ENCODE data around the gene ARSH.
"Not testable (repeated sequence)": the region's sequence is repeated elsewhere in the genome, so short reads cannot be mapped to it uniquely, and the experiment has no call there.

The ARSH gene, protein sequence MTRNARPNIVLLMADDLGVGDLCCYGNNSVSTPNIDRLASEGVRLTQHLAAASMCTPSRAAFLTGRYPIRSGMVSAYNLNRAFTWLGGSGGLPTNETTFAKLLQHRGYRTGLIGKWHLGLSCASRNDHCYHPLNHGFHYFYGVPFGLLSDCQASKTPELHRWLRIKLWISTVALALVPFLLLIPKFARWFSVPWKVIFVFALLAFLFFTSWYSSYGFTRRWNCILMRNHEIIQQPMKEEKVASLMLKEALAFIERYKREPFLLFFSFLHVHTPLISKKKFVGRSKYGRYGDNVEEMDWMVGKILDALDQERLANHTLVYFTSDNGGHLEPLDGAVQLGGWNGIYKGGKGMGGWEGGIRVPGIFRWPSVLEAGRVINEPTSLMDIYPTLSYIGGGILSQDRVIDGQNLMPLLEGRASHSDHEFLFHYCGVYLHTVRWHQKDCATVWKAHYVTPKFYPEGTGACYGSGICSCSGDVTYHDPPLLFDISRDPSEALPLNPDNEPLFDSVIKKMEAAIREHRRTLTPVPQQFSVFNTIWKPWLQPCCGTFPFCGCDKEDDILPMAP

DNA sequence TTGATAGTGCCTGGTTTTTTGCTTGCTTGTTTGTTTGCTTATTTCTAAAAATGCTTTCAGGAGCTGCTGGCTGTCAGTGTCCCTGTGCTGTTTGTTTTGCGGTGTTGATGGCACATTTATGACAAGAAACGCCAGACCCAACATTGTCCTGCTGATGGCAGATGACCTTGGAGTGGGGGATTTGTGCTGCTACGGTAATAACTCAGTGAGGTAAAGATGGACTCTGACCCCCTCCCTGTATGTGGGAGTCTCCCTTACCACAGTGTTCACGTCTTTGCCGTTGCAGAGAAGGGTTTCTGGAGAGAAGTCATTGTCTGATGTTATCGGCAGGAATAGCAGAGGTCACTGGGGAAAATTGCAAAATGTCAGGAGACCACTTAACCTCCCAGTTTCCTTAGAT is at the start of gene ARSH:
TSS of gene ARSH (plus strand) at position 52 of the 400 bp plus-strand sequence. CDS start at position 119, 67 bp downstream.
- no peak for DNase-seq

DNA sequence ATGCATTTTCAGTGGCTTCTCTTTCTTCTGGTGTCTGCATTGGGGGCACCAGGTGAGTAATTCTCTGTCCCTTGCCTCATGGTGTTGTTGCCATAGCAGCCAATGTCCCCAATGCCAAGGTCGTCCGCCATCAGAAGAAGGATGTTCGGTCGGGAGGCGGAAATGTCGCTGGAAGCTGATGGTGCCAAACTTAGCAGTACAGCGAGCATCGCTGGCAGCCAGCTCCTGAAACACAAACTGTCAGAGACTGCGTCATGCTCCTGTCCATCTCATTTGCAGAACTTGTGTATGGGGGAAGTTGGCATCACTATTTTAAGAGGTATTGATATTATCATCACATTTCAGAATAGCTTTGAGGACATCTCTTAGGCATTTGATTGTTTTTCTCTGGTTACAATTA is 48.1 kb upstream of the ARSH start:
- DNase-seq: no peak

DNA sequence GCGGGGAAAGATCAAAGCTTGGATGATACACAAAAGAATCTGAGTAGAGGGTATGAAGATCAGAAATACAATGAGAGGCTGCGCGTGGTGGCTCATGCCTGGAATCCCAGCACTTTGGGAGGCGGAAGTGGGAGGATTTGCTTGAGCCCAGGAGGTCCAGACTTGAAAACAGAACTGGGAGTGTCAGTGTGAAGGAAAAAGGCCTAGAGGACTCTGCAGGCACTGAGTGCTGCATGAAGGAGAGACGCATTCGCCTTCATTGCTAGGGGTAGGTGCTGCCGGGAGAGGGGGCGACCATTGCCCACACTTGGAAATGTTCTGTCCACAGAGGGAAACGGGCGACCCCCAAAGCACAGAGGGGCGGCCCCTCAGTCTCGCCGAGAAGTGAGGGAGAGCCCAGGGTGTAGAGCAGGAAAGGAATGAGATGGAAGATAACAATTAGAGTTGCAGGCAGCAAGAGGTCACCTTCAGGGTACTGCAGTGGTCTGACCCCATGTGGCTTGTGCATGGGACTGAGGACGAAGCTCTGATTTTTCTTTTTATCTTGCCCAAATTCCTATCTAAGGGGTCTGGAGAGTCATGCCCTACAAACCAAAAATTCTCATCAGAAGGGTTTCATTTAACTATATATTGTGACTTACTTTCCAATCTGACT is 45.4 kb upstream of the ARSH start:
- no peak for DNase-seq

DNA sequence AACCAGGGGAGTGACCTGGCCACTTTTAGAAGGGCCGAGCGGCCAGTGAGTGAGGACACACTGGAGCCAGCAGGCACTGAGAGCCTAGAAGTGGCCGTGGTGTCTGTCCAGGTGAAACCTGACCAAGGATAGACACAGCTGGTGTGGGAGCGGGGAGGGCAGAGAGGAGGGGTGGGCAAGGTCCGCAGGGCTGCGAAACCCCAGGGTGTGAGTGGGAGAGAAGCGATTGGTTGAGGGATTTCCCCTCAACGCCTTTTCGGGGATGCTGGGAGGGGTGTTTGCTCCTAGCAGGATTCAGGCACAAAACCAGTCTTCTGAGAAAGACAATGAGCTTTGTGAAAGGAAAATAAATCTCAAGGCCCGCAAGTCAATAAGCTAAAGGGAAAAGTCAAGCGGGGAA is 44.0 kb upstream of the ARSH start:
- DNase-seq: no peak

DNA sequence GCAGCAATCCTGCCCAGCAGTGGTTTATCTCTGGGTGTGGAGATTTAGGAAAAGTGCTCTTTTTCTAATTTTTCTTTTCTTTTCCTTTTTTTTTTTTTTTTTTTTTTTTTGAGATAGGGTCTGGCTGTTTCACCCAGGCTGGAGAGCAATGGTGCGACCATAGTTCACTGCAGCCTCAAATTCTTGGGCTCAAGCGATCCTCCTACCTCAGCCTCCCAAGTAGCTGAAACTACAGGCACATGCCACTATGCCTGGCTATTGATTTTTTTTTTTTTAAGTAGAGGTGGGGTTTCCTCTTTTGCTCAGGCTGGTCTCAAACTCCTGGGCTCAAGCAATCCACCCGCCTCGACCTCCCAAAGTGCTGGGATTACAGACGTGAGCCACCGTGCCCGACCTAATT is 42.9 kb upstream of the ARSH start:
- DNase-seq: not testable (repeated sequence)

DNA sequence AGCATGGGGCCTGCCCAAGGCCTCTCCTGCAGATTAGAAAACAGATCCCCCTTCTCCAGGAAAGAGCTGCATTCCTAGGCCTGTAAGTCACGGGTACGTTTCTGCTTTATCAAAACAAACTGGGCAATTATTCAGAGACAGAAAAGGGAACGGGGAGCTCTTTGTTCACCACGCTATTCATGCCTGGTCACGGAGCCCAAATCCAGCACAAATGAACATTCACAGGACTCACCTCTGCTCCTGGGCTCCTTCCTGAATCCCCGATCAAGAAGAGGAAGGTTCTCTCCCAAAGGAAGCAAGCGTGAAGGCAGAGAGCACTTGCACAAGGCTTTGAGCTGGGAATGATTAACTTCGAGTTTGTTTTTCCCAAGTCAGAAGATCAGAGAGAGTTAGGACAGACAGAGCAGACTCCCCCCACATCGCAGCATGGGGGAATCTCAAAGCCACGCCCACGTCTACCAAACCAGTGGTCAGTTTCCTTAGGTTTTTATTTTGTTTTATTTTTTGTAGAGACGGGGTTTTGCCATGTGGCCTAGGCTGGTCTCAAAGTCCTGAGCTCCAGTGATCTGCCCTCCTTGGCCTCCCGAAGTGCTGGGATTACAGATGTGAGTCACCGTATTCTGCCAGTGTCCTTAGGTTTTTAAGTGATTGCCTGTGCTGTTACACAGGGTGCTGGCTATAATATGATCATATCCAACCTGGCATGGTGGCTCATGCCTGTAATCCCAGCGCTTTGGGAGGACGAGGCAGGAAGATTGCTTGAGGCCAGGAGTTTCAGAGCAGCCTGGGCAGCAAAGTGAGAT is 42.2 kb upstream of the ARSH start:
- not testable (repeated sequence) for DNase-seq

DNA sequence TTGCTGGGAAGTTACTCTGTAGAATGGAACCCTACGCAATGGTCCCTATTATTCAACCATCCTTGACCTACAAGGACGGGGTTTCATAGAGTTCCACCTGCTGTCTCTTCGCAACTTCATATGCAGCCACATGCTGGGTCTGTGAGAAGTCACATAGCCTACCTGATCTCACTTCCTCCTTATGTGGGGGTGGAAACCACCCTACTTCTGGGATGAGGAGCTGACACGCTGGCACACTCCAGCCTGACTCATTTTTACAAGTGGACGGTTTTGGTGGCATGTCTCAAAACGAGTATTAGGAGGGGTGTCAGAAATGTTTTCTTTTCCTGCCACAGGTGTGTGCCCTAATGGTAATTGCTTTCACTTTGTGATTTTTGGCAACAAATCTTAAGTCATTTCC is 40.4 kb upstream of the ARSH start:
- no peak for DNase-seq

DNA sequence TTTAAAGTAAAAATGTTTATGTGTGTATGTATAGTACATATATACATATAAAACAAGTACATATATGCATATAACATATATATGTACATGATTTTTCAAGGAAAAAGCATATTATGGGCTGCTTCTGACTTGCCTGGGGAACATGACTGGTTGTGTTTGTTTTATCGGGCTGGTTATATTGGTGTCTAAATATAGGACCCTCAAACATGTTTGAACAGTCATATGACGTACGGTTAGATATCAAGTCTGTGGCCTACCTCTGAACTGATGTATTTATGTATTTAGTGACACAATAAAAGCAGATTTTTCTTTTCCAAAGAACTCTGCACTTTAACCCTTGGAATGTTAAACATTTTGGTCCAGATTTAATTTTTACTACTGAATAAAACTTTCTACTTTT is 39.3 kb upstream of the ARSH start:
- DNase-seq: no peak

DNA sequence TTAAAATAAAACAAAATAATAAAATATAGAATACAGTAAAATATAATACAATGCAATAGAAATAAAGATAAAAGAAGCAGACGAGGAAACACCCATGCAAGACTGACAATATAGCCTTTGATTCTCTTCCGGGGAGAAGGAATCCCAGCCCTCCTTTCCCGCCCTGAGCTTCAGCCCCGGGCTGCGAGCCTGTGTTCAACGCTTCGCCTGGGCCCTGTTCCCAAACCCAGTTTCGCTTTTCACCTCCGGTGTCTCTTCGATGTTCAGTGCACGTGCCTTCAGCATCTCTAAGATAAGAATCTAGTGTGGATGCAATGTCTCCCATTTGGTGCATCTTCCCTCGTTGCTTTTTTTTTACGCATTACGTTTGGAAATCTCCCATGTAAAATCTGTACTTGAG is 38.8 kb upstream of the ARSH start:
- no peak for DNase-seq

DNA sequence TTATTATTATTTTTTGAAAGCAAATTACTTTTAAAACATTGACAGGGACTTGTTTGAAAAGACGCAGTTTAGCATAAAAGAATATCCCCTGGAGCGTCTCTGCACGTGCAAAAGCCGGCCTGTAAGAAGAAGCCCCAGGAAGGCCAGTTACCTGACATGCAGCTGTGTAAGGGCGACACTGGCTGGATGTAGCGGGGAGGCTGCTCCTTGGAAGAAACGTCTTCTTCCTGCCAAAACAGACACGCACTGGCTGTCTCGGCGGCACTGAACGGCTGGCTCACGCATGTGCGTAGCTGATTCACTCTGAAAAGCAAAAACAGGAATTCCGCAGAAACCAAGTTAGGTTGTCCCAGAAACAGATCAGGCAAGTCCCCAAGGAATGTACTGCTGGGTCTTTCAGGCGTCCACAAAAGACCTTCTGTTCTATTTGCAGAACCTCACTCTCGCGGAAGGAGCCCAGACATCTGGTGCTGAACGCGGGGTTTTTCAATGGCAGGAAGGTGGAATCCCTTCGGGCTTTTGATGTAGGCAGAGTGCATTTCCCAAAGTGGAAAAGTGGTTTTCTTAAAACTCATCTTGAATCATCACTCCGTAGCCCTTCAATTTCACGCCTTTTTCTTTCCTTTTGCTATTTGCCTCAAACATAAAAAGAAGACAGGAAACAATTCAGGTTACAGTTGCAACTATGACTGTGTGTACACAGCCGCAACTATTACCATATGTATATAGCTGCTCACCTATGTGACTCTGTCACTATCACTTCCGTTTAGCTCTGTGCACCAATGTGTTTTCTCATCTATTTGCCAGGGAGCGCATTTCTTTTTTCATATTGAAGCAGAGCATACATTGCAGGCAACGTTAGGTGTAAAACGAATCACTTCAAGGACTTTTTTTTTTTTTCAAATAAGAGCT is 38.1 kb upstream of the ARSH start:
- no peak for DNase-seq

DNA sequence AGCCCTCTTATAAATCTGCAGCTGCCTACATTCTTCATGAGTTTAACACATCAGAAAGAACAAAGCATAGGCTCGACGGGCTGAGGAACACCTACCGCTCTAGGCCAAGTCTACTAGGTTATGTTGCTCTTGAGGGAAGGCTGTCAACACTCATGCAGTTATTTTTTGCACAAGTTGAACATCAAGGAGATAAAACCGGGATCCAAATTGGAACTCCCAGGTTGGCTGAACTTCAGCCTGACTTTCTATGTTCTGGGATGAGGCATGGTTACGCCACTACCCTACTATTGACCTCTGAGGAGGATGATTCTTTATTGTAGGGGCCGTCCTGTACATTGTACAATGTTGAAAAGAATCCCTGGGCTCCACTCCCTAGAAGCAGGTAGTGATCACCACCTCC is 37.3 kb upstream of the ARSH start:
- no peak for DNase-seq

DNA sequence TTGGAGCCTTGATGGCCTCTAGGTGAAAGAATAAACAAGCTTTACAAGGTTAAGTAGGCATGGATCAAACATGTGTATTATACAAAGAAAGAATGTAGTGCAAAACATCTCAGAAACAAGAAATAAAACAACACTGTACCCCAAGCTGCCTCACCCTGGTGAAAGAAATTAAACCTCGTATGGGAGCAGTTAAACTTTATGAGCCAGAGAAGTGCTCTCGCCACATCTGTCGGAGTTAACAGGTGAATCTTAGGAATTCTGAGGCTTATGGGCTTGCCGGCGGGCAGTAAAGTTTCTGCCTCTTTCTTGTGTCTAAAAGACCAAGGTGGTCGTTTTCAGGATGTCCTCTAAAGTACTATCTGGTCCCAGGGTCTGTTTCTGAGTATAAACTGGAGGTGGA is 34.0 kb upstream of the ARSH start:
- DNase-seq: no peak

DNA sequence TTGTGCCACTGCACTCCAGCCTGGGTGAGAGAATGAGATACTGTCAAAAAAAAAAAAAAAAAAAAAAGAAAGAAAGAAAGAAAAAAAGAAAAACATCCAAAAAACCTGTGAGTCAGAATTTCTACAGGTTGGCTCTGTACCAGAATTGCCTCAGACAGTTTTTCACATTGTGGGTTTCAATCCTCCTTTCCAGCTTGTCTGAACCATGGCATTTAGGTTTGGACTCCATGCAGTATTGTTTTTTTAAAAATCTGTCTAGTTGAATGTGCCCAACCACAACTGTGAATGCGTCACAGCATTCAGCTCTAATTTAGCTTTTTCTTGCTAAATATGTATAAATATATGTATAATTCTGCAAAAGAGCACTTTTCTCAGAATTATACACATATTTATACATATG is 31.4 kb upstream of the ARSH start:
- DNase-seq: no peak

DNA sequence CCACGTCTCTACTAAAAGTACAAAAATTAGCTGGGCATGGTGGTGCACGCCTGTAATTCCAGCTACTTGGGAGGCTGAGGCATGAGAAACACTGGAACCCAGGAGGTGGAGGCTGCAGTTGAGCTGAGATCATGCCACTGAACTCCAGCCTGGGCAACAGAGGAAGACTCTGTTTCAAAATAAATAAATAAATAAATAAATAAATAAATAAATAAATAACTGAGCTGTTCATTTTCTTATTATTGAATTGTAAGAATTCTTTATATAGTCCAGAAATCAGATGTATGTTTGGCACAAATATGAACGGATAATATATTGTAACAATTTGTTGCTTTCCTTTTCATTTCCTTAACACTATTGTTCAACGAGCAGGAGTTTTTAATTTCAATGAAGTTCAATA is 27.7 kb upstream of the ARSH start:
- DNase-seq: not testable (repeated sequence)

DNA sequence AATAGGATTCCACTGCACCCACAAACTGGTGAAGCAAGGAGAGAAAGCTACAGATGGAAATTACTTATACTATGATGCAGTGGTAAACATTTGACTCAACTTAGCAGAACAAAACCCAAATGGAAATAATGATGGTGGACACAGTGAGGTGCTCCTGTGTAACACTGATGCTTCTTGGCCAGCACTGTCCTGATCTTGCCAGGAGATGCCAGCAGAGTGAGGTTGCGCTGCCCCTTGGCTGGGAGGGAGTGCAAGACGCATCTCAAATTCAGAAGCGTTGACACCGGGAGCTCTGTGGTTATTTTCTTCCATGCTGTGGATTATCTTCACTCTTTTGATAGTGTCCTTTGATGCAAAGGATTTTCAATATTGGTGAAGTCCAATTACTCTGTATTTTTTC is 22.0 kb upstream of the ARSH start:
- DNase-seq: no peak

DNA sequence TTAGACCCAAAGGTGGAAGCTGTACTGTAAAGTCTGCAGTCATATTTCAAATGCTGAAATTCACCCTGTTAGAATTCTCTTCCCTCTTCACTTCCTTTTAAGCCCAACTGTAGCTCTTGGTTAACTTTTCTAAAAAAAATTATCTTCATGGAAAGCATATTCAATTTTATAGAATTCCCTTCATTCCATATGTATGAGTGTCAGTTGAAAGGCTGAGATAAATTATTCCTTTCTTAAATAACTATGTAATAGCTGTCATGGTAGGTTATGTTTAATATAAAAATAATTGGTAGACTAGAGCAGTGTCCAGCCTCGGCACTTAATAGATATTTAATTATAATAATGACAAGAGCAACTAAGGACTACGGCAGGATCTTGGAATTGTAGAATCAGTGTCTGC is 16.8 kb upstream of the ARSH start:
- no peak for DNase-seq

DNA sequence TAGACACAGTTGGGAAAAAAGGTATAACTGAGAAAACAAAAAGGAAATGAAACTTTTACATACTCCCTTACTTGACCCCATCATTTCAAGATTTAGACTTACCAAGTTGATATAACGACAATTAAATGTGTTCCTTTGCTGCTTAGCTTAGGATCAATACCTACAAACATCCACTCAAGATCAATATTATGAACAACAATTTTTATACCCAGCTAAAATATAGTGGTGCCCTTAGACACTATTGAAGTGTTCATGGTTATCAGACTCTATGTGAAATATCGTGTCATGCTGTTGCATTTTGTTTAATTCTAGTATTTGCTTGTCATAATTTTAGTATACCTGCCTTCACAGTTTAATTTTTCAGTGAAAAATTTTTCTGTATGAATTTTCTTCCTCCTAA is 4.2 kb downstream of the ARSH start:
- no peak for DNase-seq

DNA sequence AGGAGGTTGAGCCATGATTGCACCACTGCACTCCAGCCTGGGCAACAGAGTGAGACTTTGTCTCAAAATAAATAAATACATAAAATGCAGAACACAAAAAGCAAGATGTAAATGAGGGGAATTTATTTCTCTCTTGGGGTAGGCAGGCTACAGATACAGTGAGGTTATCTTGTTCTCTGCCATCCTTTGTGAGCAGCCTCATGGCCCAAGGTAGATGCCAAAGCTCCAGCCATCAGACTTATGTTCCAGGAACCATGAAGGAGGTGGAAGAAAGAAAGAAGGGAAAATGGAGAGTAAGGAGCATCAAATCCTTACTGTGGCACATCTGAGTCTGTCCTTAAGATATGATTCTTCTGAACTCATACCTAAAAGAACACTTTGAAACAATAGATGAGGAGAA is 11.1 kb downstream of the ARSH start:
- no peak for DNase-seq

DNA sequence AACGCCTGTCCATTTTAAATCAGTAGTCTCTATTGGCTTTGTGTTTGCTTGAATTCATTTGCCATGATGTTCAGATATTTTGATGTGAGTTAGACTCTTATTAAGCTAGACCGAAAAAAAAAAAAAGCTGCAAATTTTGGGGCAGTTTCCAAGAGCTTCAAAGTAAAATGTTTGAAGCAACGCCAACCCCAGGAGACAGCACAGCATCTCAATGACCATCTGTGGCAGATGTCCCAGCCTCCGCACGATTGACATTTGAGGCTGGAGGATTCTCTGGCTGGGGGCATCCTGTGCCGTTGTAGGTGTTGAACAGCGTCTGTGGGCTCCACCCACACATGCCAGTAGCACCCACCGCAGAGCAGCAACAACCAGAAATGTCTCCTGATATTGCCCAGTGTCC is 17.8 kb downstream of the ARSH start:
- no peak for DNase-seq

DNA sequence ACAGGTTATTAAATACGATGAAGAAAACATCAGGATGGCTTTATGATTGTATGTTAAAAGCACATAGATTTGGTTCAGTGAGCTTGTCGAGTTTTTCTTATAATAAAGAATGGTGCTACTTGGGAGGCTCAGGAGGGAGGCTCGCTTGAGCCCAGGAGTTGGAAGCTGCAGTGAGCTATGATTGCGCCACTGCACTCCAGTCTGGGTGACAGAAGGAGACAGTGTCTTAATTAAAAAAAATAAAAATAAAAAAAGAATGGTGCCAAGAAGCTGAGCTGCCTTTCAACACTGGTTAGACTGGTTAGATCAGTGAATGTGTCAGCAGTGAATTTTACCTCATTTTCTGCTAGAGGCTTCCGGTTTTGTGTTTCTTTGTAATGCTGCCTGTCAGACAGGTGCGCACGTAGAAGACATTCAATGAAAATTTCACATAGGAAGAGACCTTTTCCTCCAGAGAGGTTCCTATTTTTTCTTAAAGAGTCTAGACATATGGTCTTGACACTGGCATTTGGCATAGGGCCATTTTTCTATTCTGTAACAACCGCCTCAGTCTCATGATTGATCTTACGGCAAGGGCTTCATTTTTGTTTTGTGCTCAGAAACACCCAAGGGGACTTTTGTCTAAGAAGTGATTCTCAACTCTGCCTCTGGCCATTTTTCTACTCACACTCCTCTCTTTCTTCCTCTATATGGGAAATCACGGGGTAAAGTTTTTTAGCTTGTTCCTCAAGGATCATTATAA is 19.9 kb downstream of the ARSH start:
- no peak for DNase-seq

DNA sequence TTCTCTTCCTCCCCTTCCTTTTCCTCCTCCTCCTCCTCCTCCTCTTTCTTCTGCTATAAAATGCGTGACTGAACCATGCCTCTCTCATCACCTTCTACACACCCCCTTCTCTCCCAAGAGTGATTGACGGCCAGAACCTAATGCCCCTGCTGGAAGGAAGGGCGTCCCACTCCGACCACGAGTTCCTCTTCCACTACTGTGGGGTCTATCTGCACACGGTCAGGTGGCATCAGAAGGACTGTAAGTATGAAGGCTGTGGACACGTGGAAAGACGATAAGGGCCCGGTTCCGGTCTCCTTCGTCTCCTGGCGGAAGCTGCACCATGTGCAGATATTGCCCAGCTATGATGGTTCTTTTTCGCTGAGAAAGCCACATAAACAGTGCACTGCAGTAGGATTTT is 22.8 kb downstream of the ARSH start:
- no peak for DNase-seq

DNA sequence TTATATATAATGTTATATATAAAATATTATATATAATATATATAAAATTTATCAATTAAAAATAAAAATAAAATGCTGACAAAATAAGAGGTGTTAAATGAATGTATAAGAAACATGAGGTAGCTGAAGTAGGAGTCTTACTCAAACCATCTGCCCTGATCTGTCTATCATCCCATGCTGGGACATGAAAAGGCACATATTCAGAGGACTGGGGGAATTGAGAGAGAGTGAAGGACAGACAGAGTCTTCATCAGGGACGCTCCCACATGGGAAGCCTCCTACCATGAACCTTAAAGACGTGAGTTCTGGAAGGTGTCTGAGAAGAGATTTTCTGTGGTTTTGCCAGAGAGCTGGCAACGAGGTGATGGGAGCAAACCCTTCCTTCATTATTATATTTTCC is 30.9 kb downstream of the ARSH start:
- no peak for DNase-seq
